Ectodermal cell (in vitro differentiated cells): ENCODE data around the gene PCBP3.
"Not testable (repeated sequence)": the region's sequence is repeated elsewhere in the genome, so short reads cannot be mapped to it uniquely, and the experiment has no call there.

Experiments
- H3K27ac ChIP-seq: 2 replicates; pipeline ENCODE4 v1.7.0; 2013; ENCODE audit warnings: mild to moderate bottlenecking, low read depth, low read length; ENCODE audit not compliant: insufficient read depth, poor library complexity, severe bottlenecking
- H3K27me3 ChIP-seq: 2 replicates; pipeline ENCODE4 v1.7.0; 2013; ENCODE audit warnings: mild to moderate bottlenecking, low read length; ENCODE audit not compliant: insufficient read depth, control insufficient read depth, poor library complexity, severe bottlenecking
- H3K36me3 ChIP-seq: one replicate; pipeline ENCODE4 v1.7.0; 2013; ENCODE audit warnings: low read length; ENCODE audit not compliant: control insufficient read depth, insufficient read depth
- H3K4me1 ChIP-seq: one replicate; pipeline ENCODE4 v1.7.0; 2013; ENCODE audit warnings: low read length; ENCODE audit not compliant: control insufficient read depth, insufficient read depth
- H3K4me3 ChIP-seq: 2 replicates; pipeline ENCODE4 v1.7.0; 2013; ENCODE audit warnings: low read depth, low read length, control low read depth; ENCODE audit not compliant: insufficient read depth
- H3K9me3 ChIP-seq: 2 replicates; pipeline ENCODE4 v1.7.0; 2013; ENCODE audit warnings: mild to moderate bottlenecking, low read length, moderate library complexity; ENCODE audit not compliant: control insufficient read depth
- WGBS, 2 experiments: methylation state at CpG; one replicate each; pipeline ENCODE4 v1.1.7; 2013; ENCODE audit warnings: missing lambda C conversion rate in 2 of 2; 5-methylcytosine and 5-hydroxymethylcytosine counted together

PCBP3 gene

GRCh38 chr21:45804809-45805313, 161.3 kb downstream of the PCBP3 start:
- Histone ChIP-seq H3K27me3 (no peaks in the 10 kb centered on the region), H3K9me3 (no peaks in the 10 kb centered on the region), H3K4me3 (no peak overlapping the region), H3K4me1 (peaks cover 12% of the 10 kb centered on the region), H3K27ac (no peak overlapping the region), H3K36me3 (no peaks in the 10 kb centered on the region)
- WGBS, 2 experiments: 83 to 85% methylated on average over 13 of the region's 13 CpGs

DNA sequence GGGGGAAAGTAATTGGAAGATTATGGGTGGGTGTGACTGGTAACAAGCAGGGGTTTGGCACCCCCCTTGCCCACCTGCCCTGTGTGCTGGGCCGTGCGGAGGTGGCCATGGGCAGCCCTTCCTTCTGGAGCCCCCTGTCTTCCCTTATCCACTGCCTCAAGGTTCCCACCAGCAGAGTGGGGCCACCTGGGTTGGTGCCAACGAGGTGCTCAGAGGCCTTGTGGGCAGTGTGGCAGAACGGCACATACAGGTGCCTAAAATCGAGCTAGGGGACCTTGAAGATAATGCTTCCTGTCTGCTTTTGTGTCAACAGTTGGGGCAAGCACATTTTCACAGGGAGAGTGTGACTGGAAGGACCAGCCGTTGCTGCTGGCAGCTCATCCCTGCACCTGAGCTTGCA, 161.8 kb downstream of the PCBP3 start:
- Histone ChIP-seq H3K9me3 (no peaks in the 10 kb centered on the region), H3K27me3 (no peaks in the 10 kb centered on the region), H3K4me1 (peaks cover 12% of the 10 kb centered on the region), H3K36me3 (no peaks in the 10 kb centered on the region), H3K4me3 (no peak overlapping the region), H3K27ac (no peak overlapping the region)
- 93 to 94% methylated on average over 6 of the region's 6 CpGs for WGBS, 2 experiments

DNA sequence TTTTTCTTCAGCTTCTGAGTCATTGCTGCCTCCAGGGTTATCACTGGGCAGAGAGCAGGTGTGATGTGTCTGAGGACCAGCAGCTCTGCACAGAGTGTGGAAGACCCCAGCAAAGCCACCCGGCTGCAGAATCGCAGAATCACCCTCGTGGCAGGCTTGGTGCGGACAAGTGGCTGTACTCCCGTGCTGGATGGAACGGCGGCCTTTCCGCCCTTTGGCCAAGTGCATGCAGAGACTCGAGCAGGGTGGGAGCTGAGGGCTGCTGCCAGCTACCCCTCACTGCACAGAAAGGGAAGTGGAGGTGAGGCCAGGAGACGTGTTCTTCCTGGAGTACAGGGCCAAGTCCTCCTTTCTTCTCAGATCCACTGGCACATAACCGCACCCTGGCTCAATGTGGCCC, 162.5 kb downstream of the PCBP3 start:
- peaks cover 12% of the 10 kb centered on the region for H3K4me1 ChIP-seq
- no peak overlapping the region for H3K27ac ChIP-seq
- WGBS, 2 experiments: 94 to 95% methylated on average over 11 of the region's 11 CpGs
- no peak overlapping the region for H3K4me3 ChIP-seq
- no peaks in the 10 kb centered on the region for H3K36me3 ChIP-seq
- no peaks in the 10 kb centered on the region for H3K9me3 ChIP-seq
- no peaks in the 10 kb centered on the region for H3K27me3 ChIP-seq

- H3K27me3 ChIP-seq, H3K36me3 ChIP-seq, H3K9me3 ChIP-seq, H3K27ac ChIP-seq, H3K4me1 ChIP-seq, H3K4me3 ChIP-seq: not testable (repeated sequence)
- WGBS, 2 experiments: 83 to 98% methylated on average over 2 to 3 of the region's 3 CpGs
Observed at GRCh38 chr21:45808663-45809062, 165.1 kb downstream of the PCBP3 start.

DNA sequence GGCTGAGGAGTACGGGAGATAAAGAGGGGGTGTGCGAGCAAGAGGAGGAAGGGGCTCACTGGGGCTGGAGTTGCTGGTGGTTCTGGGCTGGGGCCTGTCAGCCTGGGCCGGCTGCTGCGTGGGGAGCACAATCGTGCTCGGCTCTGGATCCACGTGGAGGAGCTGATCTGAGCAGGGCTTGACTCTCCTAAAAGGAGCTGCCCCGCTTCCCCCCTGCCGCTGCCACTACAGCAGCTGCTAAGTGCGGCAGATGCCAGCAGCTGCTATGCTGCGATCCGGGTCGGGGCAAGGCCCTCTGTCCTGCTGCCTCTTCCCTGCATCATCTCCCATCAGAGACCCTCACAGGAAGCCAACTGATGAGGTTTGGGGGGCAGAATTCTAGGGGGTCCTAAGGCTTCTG, 165.9 kb downstream of the PCBP3 start:
- Histone ChIP-seq H3K9me3 (no peaks in the 10 kb centered on the region), H3K4me3 (no peak overlapping the region), H3K36me3 (no peaks in the 10 kb centered on the region), H3K4me1 (peaks cover 5% of the 10 kb centered on the region), H3K27me3 (no peaks in the 10 kb centered on the region), H3K27ac (no peak overlapping the region)
- WGBS, 2 experiments: 87 to 90% methylated on average over 13 of the region's 13 CpGs

- Histone ChIP-seq H3K27me3 (no peaks in the 10 kb centered on the region), H3K27ac (no peak overlapping the region), H3K9me3 (no peaks in the 10 kb centered on the region), H3K4me1 (no peaks in the 10 kb centered on the region), H3K36me3 (no peaks in the 10 kb centered on the region), H3K4me3 (no peak overlapping the region)
- 77 to 80% methylated on average over 5 of the region's 5 CpGs for whole genome bisulfite sequencing, 2 experiments
Observed at GRCh38 chr21:45811136-45811535, 167.6 kb downstream of the PCBP3 start.

DNA sequence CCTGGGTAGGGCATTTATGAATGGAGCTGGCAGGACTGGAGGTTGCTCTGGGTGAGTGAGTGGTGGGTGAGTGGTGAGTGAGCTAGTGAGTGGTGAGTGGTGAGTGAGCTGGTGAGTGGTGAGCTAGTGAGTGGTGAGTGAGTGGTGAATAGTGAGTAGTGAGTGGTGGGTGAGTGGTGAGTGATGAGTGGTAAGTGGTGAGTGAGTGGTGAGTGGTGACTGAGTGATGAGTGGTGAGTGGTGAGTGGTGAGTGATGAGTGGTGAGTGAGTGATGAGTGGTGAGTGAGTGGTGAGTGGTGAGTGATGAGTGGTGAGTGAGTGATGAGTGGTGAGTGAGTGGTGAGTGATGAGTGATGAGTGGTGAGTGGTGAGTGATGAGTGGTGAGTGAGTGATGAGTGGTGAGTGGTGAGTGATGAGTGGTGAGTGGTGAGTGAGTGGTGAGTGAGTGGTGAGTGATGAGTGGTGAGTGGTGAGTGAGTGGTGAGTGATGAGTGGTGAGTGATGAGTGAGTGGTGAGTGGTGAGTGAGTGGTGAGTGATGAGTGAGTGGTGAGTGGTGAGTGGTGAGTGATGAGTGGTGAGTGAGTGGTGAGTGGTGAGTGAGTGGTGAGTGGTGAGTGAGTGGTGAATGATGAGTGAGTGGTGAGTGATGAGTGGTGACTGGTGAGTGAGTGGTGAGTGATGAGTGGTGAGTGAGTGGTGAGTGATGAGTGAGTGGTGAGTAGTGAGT, 170.8 kb downstream of the PCBP3 start:
- not testable (repeated sequence) for H3K27ac ChIP-seq, H3K27me3 ChIP-seq, H3K4me3 ChIP-seq, H3K9me3 ChIP-seq, H3K4me1 ChIP-seq, H3K36me3 ChIP-seq

GRCh38 chr21:45815781-45816180, 172.3 kb downstream of the PCBP3 start:
- not testable (repeated sequence) for H3K27me3 ChIP-seq, H3K27ac ChIP-seq, H3K4me1 ChIP-seq, H3K4me3 ChIP-seq, H3K9me3 ChIP-seq, H3K36me3 ChIP-seq

DNA sequence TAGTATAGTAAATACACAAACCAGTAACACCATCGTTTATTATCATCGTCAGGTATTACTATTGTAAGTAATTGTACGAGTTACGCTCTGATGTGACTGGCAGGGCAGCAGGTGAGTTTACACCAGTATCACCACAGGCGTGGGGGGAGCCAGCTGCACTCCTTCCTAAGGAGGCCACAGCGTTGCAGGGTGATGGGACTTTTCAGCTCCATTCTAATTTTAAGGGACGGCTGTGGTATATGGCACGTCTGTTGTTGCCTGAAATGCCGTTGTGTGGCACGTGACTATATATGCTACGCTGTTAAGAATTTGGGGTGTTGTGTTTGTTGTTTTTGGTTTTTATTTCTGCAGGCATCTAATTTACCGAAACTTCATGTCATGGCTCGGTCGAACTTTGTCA, 173.3 kb downstream of the PCBP3 start:
- 91 to 93% methylated on average over 14 of the region's 14 CpGs for whole genome bisulfite sequencing, 2 experiments
- Histone ChIP-seq H3K27me3 (no peaks in the 10 kb centered on the region), H3K9me3 (no peaks in the 10 kb centered on the region), H3K36me3 (no peaks in the 10 kb centered on the region), H3K27ac (no peak overlapping the region), H3K4me3 (no peak overlapping the region), H3K4me1 (peaks cover 7% of the 10 kb centered on the region)

GRCh38 chr21:45817345-45817744, 173.8 kb downstream of the PCBP3 start:
- Histone ChIP-seq H3K4me1 (peaks cover 7% of the 10 kb centered on the region), H3K27ac (no peak overlapping the region), H3K36me3 (no peaks in the 10 kb centered on the region), H3K27me3 (no peaks in the 10 kb centered on the region), H3K9me3 (no peaks in the 10 kb centered on the region), H3K4me3 (no peak overlapping the region)
- WGBS, 2 experiments: 63 to 67% methylated on average over 13 of the region's 13 CpGs
